Measurements from ENCODE around the gene PARD3. TPM values are rescaled to one million over a fixed set of nuclear protein-coding genes. Genes with fewer than 3 reads are reported as not detected.

The PARD3 gene
- total RNA-seq, 4 donors from 2014 or later, result 27.3 to 65.3 (median 55.6) TPM

DNA sequence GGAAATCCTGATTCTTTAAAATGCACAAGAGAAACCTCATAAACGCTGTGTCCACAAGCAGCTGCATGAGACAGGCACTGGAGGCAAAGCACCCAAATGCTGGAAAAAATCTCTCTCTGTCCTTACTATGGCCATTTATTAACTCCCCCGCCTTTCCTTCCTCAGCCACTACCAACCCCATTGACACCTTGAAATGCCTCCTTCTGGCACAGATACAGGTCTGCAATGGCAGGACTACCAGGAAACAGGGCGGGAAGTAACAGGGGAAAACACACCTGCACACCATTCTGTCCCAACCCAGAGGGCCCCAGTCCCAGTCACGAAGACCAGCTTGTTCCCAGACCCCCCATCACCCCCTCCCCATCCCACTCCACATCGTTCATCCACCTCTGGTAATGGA is 224.3 kb downstream of the PARD3 start:
- no peaks in the 10 kb centered on the region for H3K4me1 ChIP-seq
- no peaks in the 10 kb centered on the region for H3K27me3 ChIP-seq
- 85 to 90% methylated on average over 3 to 5 of the region's 5 CpGs for WGBS, 2 donors (ENCODE audit: low coverage in 1 of 2)
- H3K9me3 ChIP-seq, result no peaks in the 10 kb centered on the region
- DNase-seq, result no peak
- H3K36me3 ChIP-seq, result no peaks in the 10 kb centered on the region
- TF ChIP-seq EP300 (IDR thresholded peaks at IDR 0.05; ENCODE audit: low read depth), result no peak
- TF ChIP-seq, protein P1, sequence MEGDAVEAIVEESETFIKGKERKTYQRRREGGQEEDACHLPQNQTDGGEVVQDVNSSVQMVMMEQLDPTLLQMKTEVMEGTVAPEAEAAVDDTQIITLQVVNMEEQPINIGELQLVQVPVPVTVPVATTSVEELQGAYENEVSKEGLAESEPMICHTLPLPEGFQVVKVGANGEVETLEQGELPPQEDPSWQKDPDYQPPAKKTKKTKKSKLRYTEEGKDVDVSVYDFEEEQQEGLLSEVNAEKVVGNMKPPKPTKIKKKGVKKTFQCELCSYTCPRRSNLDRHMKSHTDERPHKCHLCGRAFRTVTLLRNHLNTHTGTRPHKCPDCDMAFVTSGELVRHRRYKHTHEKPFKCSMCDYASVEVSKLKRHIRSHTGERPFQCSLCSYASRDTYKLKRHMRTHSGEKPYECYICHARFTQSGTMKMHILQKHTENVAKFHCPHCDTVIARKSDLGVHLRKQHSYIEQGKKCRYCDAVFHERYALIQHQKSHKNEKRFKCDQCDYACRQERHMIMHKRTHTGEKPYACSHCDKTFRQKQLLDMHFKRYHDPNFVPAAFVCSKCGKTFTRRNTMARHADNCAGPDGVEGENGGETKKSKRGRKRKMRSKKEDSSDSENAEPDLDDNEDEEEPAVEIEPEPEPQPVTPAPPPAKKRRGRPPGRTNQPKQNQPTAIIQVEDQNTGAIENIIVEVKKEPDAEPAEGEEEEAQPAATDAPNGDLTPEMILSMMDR (IDR thresholded peaks at IDR 0.05), result no peak
- no peak overlapping the region for H3K4me3 ChIP-seq
- H3K27ac ChIP-seq, result no peak overlapping the region
- in situ Hi-C loops (cut with MboI; ENCODE audit: low pct_ligation_motif_present in 1 of 4, low pct_unique_long_range_greater_than_20kb in 1 of 4, low sequenced_read_pairs in 3 of 4), result no loop called here
- intact Hi-C loops (cut with DNase I; ENCODE audit: low total_unique reads), result no loop called here

- intact Hi-C loops (cut with DNase I; ENCODE audit: low total_unique reads), result no loop called here
- TF ChIP-seq POLR2A (IDR thresholded peaks at IDR 0.05), result no peak
- TF ChIP-seq POLR2AphosphoS5 (IDR thresholded peaks at IDR 0.05), result no peak
- no peak for TF ChIP-seq EP300 (IDR thresholded peaks at IDR 0.05; ENCODE audit: low read depth)
- TF ChIP-seq, protein P1 (IDR thresholded peaks at IDR 0.05), result no peak
- Histone ChIP-seq H3K9me3 (no peaks in the 10 kb centered on the region), H3K4me3 (no peak overlapping the region), H3K27ac (no peak overlapping the region), H3K4me1 (peaks cover 0 to 5% (median 0%) of the 10 kb centered on the region in 4 donors), H3K36me3 (no peaks in the 10 kb centered on the region), H3K27me3 (no peaks in the 10 kb centered on the region)
- no peak for DNase-seq
- in situ Hi-C loops (cut with MboI; ENCODE audit: low pct_ligation_motif_present in 1 of 4, low pct_unique_long_range_greater_than_20kb in 1 of 4, low sequenced_read_pairs in 3 of 4), result no loop called here
- 92 to 96% methylated on average over 3 of the region's 3 CpGs for WGBS, 2 donors (ENCODE audit: low coverage in 1 of 2)
Observed at GRCh38 chr10:34589275-34589674, 225.8 kb downstream of the PARD3 start.

DNA sequence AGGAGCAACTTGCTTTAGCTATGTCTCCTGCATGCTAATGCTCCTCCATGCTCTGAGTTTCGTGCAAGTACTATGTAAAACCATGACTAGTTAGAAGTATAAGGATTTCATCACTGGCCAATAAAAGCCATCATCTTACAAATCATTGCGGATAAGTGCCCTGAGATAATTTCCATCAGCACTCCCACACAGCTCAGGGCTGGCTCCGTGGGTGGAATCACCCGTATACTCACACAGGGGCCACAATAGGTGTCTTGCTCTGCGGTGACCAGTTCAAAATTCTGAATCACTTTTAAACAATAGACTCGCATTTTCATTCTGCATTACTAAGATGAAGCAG is 227.4 kb downstream of the PARD3 start:
- no peak overlapping the region for H3K4me3 ChIP-seq
- H3K27me3 ChIP-seq, result no peaks in the 10 kb centered on the region
- DNase-seq, result no peak
- in situ Hi-C loops (cut with MboI; ENCODE audit: low pct_ligation_motif_present in 1 of 4, low pct_unique_long_range_greater_than_20kb in 1 of 4, low sequenced_read_pairs in 3 of 4), result no loop called here
- intact Hi-C loops (cut with DNase I; ENCODE audit: low total_unique reads), result no loop called here
- 79 to 100% methylated on average over 4 to 6 of the region's 6 CpGs for WGBS, 2 donors (ENCODE audit: low coverage in 1 of 2)
- no peaks in the 10 kb centered on the region for H3K36me3 ChIP-seq
- H3K9me3 ChIP-seq, result no peaks in the 10 kb centered on the region
- no peak overlapping the region for H3K27ac ChIP-seq
- peaks cover 0 to 17% (median 4%) of the 10 kb centered on the region in 4 donors for H3K4me1 ChIP-seq
- TF ChIP-seq EP300 (IDR thresholded peaks at IDR 0.05; ENCODE audit: low read depth) (no peak), POLR2A (IDR thresholded peaks at IDR 0.05) (no peak), POLR2AphosphoS5 (IDR thresholded peaks at IDR 0.05) (no peak)
- TF ChIP-seq, protein P1 (IDR thresholded peaks at IDR 0.05), result no peak

GRCh38 chr10:34587002-34587679 is 228.0 kb downstream of the PARD3 start:
- no peak overlapping the region for H3K4me3 ChIP-seq
- peaks cover 0 to 19% (median 4%) of the 10 kb centered on the region in 4 donors for H3K4me1 ChIP-seq
- no peak overlapping the region for H3K27ac ChIP-seq
- in situ Hi-C loops (cut with MboI; ENCODE audit: low pct_ligation_motif_present in 1 of 4, low pct_unique_long_range_greater_than_20kb in 1 of 4, low sequenced_read_pairs in 3 of 4), result no loop called here
- DNase-seq, result no peak
- no peak for TF ChIP-seq POLR2AphosphoS5 (IDR thresholded peaks at IDR 0.05)
- intact Hi-C loops (cut with DNase I; ENCODE audit: low total_unique reads), result no loop called here
- no peaks in the 10 kb centered on the region for H3K9me3 ChIP-seq
- H3K36me3 ChIP-seq, result no peaks in the 10 kb centered on the region
- H3K27me3 ChIP-seq, result no peaks in the 10 kb centered on the region
- 75 to 93% methylated on average over 2 to 4 of the region's 4 CpGs for WGBS, 2 donors (ENCODE audit: low coverage in 1 of 2)
